Measurements from ENCODE around the gene TANC1. TPM values are rescaled to one million over a fixed set of nuclear protein-coding genes. Genes with fewer than 3 reads are reported as not detected.

The TANC1 gene
- total and polyA plus RNA-seq, 12 donors: 17.8 to 90.5 (median 70.0) TPM

GRCh38 chr2:159214325-159214865 is 246.0 kb downstream of the TANC1 start:
- WGBS, 2 donors: 69 to 71% methylated on average over 3 of the region's 3 CpGs
- TF ChIP-seq CTCF (IDR thresholded peaks at IDR 0.05): no peak
- Histone ChIP-seq H3K4me1 (peaks cover 0 to 28% (median 3%) of the 10 kb centered on the region in 9 donors), H3K27me3 (no peaks in the 10 kb centered on the region), H3K36me3 (peaks cover 0 to 94% (median 35%) of the 10 kb centered on the region in 9 donors), H3K9me3 (no peaks in the 10 kb centered on the region), H3K27ac (no peak overlapping the region), H3K4me3 (no peak overlapping the region)
- intact Hi-C loops (cut with DNase I): no loop called here
- ATAC-seq: peak in 5 of 8 donors; percentile 18 to 36 (median 28)
- DNase-seq: no peak

GRCh38 chr2:159215116-159215515 is 246.7 kb downstream of the TANC1 start:
- H3K27ac ChIP-seq: no peak overlapping the region
- TF ChIP-seq CTCF (IDR thresholded peaks at IDR 0.05): no peak
- ATAC-seq (peak in 1 of 8 donors; percentile 18), DNase-seq (no peak)
- WGBS, 2 donors: 87 to 92% methylated on average over 7 of the region's 7 CpGs
- no peaks in the 10 kb centered on the region for H3K9me3 ChIP-seq
- H3K36me3 ChIP-seq: peaks cover 0 to 94% (median 37%) of the 10 kb centered on the region in 9 donors
- H3K4me3 ChIP-seq: no peak overlapping the region
- intact Hi-C loops (cut with DNase I): no loop called here
- peaks cover 0 to 21% (median 0%) of the 10 kb centered on the region in 9 donors for H3K4me1 ChIP-seq
- H3K27me3 ChIP-seq: no peaks in the 10 kb centered on the region

- H3K36me3 ChIP-seq: peaks cover 0 to 95% (median 48%) of the 10 kb centered on the region in 9 donors
- H3K9me3 ChIP-seq: no peaks in the 10 kb centered on the region
- WGBS, 2 donors: 41 to 54% methylated on average over 5 of the region's 5 CpGs
- TF ChIP-seq CTCF (IDR thresholded peaks at IDR 0.05): no peak
- DNase-seq (no peak), ATAC-seq (no peak)
- H3K27me3 ChIP-seq: no peaks in the 10 kb centered on the region
- no peak overlapping the region for H3K4me3 ChIP-seq
- H3K27ac ChIP-seq: no peak overlapping the region
- intact Hi-C loops (cut with DNase I): no loop called here
- peaks cover 0 to 29% (median 5%) of the 10 kb centered on the region in 9 donors for H3K4me1 ChIP-seq
Observed at GRCh38 chr2:159217676-159218075, 249.2 kb downstream of the TANC1 start.

DNA sequence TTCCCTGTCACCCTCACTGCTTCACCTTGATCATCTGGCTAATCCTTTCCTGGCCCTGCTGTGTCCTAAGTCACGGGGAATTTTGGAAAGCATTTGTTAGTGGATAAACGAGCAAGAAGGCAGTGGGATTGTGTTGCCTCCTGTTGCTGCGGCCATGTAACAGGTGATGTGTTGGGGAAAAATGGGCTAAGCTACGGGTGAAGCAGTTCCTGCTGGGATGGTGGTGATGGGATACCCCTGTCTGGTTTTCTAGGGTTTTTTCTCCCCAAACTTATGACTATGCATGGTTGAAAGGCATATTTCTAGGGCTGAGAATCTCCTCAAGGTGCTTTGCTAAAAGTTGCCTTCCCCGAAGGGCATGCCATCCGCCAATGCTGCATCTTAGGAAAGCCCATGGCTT is 249.9 kb downstream of the TANC1 start:
- Histone ChIP-seq H3K9me3 (no peaks in the 10 kb centered on the region), H3K27ac (no peak overlapping the region), H3K36me3 (peaks cover 0 to 93% (median 48%) of the 10 kb centered on the region in 9 donors), H3K4me3 (no peak overlapping the region), H3K4me1 (peaks cover 0 to 29% (median 5%) of the 10 kb centered on the region in 9 donors), H3K27me3 (no peaks in the 10 kb centered on the region)
- no peak for DNase-seq
- ATAC-seq: no peak
- no peak for TF ChIP-seq CTCF (IDR thresholded peaks at IDR 0.05)
- WGBS, 2 donors: 94 to 95% methylated on average over 6 of the region's 6 CpGs
- intact Hi-C loops (cut with DNase I): no loop called here
